HCT116 (cell line): ENCODE data around the gene CADPS. TPM values are rescaled to one million over a fixed set of nuclear protein-coding genes. Genes with fewer than 3 reads are reported as not detected.

ENCODE experiments used
- ATAC-seq: fragments of 200-7000 bp; cut with Tn5 transposase; 2 replicates; pipeline ENCODE4 v1.9.1; 2020; ENCODE audit warnings: mild to moderate bottlenecking, moderate library complexity
- BruUV-seq: library from RNA; stranded (reverse); fragments of 400-500 nt; replicated peaks from 2 replicates; lab custom pipeline; 2021; lab: Mats Ljungman, UMichigan
- CTCF ChIA-PET: fragments of 300-600 bp; sonication (Branson Sonifier 250); formaldehyde crosslinking; loops from one replicate; lab custom pipeline; 2021; ENCODE audit warnings: antibody characterized with exemption; lab: Charles Lee
- POLR2A ChIA-PET: fragments of 300-600, 350-600 bp; sonication (Branson Sonifier 250); formaldehyde crosslinking; loops from one replicate; lab custom pipeline; 2021; ENCODE audit warnings: antibody characterized with exemption; lab: Charles Lee
- RAD21 ChIA-PET, 2 experiments: fragments of 300-600 bp; sonication (Branson Sonifier 250); formaldehyde crosslinking; loops; one replicate each; lab custom pipeline; 2023; ENCODE audit warnings: low total read pairs in 2 of 2; ENCODE audit not compliant: uncharacterized antibody in 2 of 2, unreplicated experiment in 2 of 2, low non-redundant PET in 1 of 2; lab: Charles Lee
- DNase-seq: peaks from one replicate; pipeline ENCODE4 v3.0.0-alpha.2; 2010; ENCODE audit warnings: low read depth, low spot score
- H2AFZ ChIP-seq: fragments of 200-600 bp; shearing (Covaris generic), sonication (generic); 2 replicates; pipeline ENCODE4 v1.6.1; 2017; ENCODE audit warnings: low read depth, mixed run types, mixed read lengths, antibody characterized with exemption, low read length; ENCODE audit not compliant: poor library complexity, severe bottlenecking
- H3K27ac ChIP-seq: 2 replicates; pipeline ENCODE4 v1.5.1; 2012; ENCODE audit warnings: low read depth, low read length
- H3K27me3 ChIP-seq: fragments of 200-600 bp; sonication (generic); 2 replicates; pipeline ENCODE4 v1.6.1; 2016; ENCODE audit warnings: mixed run types, low read length, mixed read lengths; ENCODE audit not compliant: insufficient read depth
- H3K36me3 ChIP-seq, 2 experiments: fragments of 200-500 bp in 1 of 2; fragments of 200-600 bp in 1 of 2; sonication (Bioruptor generic) in 1 of 2; sonication (generic) in 1 of 2; 2 replicates each; pipeline versions ENCODE4 v1.5.1 to v1.6.1; 2014 to 2016; ENCODE audit warnings: low read length in 2 of 2, inconsistent platforms in 1 of 2, mixed read lengths in 1 of 2, mixed run types in 1 of 2; ENCODE audit not compliant: insufficient read depth in 2 of 2, control insufficient read depth in 1 of 2
- H3K4me1 ChIP-seq, 2 experiments: fragments of 200-600 bp in 1 of 2; sonication (generic) in 1 of 2; 2 replicates each; pipeline versions ENCODE4 v1.5.1 to v1.6.1; 2012 to 2017; ENCODE audit warnings: low read length in 2 of 2, inconsistent platforms in 1 of 2, mild to moderate bottlenecking in 1 of 2, mixed read lengths in 1 of 2, mixed run types in 1 of 2, moderate library complexity in 1 of 2; ENCODE audit not compliant: insufficient read depth in 2 of 2, control insufficient read depth in 1 of 2
- H3K4me2 ChIP-seq: fragments of 200-600 bp; sonication (generic); 2 replicates; pipeline ENCODE4 v1.6.1; 2017; ENCODE audit warnings: mixed run types, low read length, mixed read lengths
- H3K4me3 ChIP-seq, 2 experiments: fragments of 200-600 bp in 1 of 2; sonication (generic) in 1 of 2; replicated peaks in 1 of 2; 2 replicates each; pipeline ENCODE4 v1.5.1; 2011 to 2016; ENCODE audit warnings: low read length in 2 of 2, control low read depth in 1 of 2, low read depth in 1 of 2, mild to moderate bottlenecking in 1 of 2, mixed read lengths in 1 of 2, mixed run types in 1 of 2
- H3K79me2 ChIP-seq: fragments of 200-600 bp; sonication (generic); 2 replicates; pipeline ENCODE4 v1.6.1; 2017; ENCODE audit warnings: mild to moderate bottlenecking, mixed run types, low read length, moderate library complexity, mixed read lengths; ENCODE audit not compliant: insufficient read depth
- H3K9ac ChIP-seq: fragments of 200-600 bp; sonication (generic); 2 replicates; pipeline ENCODE4 v1.6.1; 2016; ENCODE audit warnings: low read length, mixed read lengths
- H3K9me2 ChIP-seq: fragments of 200-600 bp; sonication (generic), shearing (Covaris generic); 2 replicates; pipeline ENCODE4 v1.6.1; 2017; ENCODE audit warnings: mixed run types, mild to moderate bottlenecking, moderate library complexity; ENCODE audit not compliant: insufficient read depth
- H3K9me3 ChIP-seq, 2 experiments: fragments of 200-500 bp in 1 of 2; fragments of 200-600 bp in 1 of 2; sonication (Bioruptor generic) in 1 of 2; sonication (generic) in 1 of 2; 2 replicates each; pipeline ENCODE4 v1.6.1; 2014 to 2017; ENCODE audit warnings: low read length in 2 of 2, mixed read lengths in 2 of 2, inconsistent platforms in 1 of 2, low read depth in 1 of 2, mild to moderate bottlenecking in 1 of 2, mixed run types in 1 of 2, moderate library complexity in 1 of 2; ENCODE audit not compliant: control insufficient read depth in 1 of 2, insufficient read depth in 1 of 2
- H4K20me1 ChIP-seq: fragments of 200-600 bp; sonication (generic), shearing (Covaris generic); 2 replicates; pipeline ENCODE4 v1.6.1; 2017; ENCODE audit warnings: mixed run types, mild to moderate bottlenecking, moderate library complexity; ENCODE audit not compliant: insufficient read depth
- CEBPB ChIP-seq: IDR thresholded peaks from 2 replicates; pipeline ENCODE4 v1.6.1; 2012; ENCODE audit warnings: low read depth
- ELF1 ChIP-seq: IDR thresholded peaks from 2 replicates; pipeline ENCODE4 v1.6.1; 2012; ENCODE audit warnings: low read depth, borderline replicate concordance
- POLR2AphosphoS5 ChIP-seq: IDR thresholded peaks from 2 replicates; pipeline ENCODE4 v1.6.1; 2011; ENCODE audit warnings: mild to moderate bottlenecking, low read depth, low read length, moderate library complexity
- SIN3A ChIP-seq: IDR thresholded peaks from 2 replicates; pipeline ENCODE4 v1.6.1; 2012; ENCODE audit warnings: low read depth
- SP1 ChIP-seq: IDR thresholded peaks from 2 replicates; pipeline ENCODE4 v1.6.1; 2012; ENCODE audit warnings: low read depth
- SRF ChIP-seq: IDR thresholded peaks from 2 replicates; pipeline ENCODE4 v1.6.1; 2012; ENCODE audit warnings: low read depth
- TCF7L2 ChIP-seq: IDR thresholded peaks from 2 replicates; pipeline ENCODE4 v1.7.0; 2011; ENCODE audit warnings: borderline replicate concordance, inconsistent platforms; ENCODE audit not compliant: insufficient read depth, insufficient read length; ENCODE audit errors: extremely low read depth
- ZFX ChIP-seq: fragments of 450-650 bp; IDR thresholded peaks from 2 replicates; pipeline ENCODE4 v1.6.1; 2017
- ZNF274 ChIP-seq: fragments of 200-500 bp; sonication (Bioruptor generic); IDR thresholded peaks from 2 replicates; pipeline ENCODE4 v1.6.1; 2014; ENCODE audit warnings: mild to moderate bottlenecking, low read depth, low read length, inconsistent platforms
- intact Hi-C: fragments of 100-400 bp; cut with micrococcal nuclease; formaldehyde crosslinking; loops from 2 replicates; pipeline ENCODE4 v1.10.0; 2022
- total RNA-seq: library from RNA; stranded (reverse); gene quantifications from one replicate; pipeline ENCODE4 v1.2.1, GENCODE V29; 2021; ENCODE audit not compliant: unreplicated experiment
- TF ChIP-seq, protein P1 (sequence below), 3 experiments: fragments of 200-600 bp in 1 of 3; sonication (generic) in 1 of 3; IDR thresholded peaks in 2 of 3; conservative IDR thresholded peaks in 1 of 3; 2 replicates each; pipeline ENCODE4 v1.5.1; 2012 to 2017; ENCODE audit warnings: low read depth in 2 of 3, low read length in 2 of 3, antibody characterized with exemption in 1 of 3, borderline replicate concordance in 1 of 3, control low read depth in 1 of 3, mild to moderate bottlenecking in 1 of 3, mixed read lengths in 1 of 3, mixed run types in 1 of 3, moderate library complexity in 1 of 3; ENCODE audit not compliant: insufficient read depth in 1 of 3
- TF ChIP-seq, protein P2 (sequence below): IDR thresholded peaks from 2 replicates; pipeline ENCODE4 v1.6.1; 2011; ENCODE audit warnings: mild to moderate bottlenecking, low read length, moderate library complexity; ENCODE audit not compliant: insufficient replicate concordance; ENCODE audit errors: extremely low read depth
- TF ChIP-seq, protein P3 (sequence below): IDR thresholded peaks from 2 replicates; pipeline ENCODE4 v1.6.1; 2012

The CADPS gene
- total RNA-seq, 1 experiment from 2014 or later = not detected

DNA sequence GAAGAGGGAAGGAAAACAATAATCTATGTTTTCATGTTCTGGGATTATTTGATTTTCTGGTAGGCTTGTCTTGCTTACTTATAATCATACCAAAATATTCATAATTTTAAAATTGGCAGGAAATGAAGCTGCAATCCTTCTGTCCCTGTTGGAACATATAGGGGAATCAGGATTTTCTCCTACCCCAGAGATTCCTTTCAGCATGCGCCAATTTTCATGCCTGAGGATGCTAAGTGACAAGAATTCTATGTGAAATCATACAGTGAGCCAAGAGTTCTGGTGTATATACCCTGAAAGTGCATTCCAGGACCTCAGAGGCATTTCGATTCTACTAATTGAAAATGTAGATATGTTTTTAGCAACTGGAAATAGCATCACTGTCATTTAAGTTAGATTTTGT lies 9.9 kb upstream of the CADPS start:
- ChIA-PET POLR2A (no interaction called here), CTCF (no interaction called here), RAD21 (no interaction called here)
- Histone ChIP-seq H3K36me3 (no peaks in the 10 kb centered on the region), H3K9ac (no peak overlapping the region), H3K79me2 (no peaks in the 10 kb centered on the region), H3K27ac (no peak overlapping the region), H3K27me3 (no peaks in the 10 kb centered on the region), H3K4me3 (no peak overlapping the region), H2AFZ (no peak overlapping the region), H3K4me2 (no peak overlapping the region), H3K9me3 (no peaks in the 10 kb centered on the region), H4K20me1 (no peaks in the 10 kb centered on the region), H3K9me2 (no peaks in the 10 kb centered on the region), H3K4me1 (no peaks in the 10 kb centered on the region)
- no peak for DNase-seq
- intact Hi-C loops = no loop called here
- no peak for ATAC-seq
- BruUV-seq = no TSS peak
- TF ChIP-seq SRF (no peak), CEBPB (no peak), ZNF274 (no peak), ZFX (no peak), SIN3A (no peak), POLR2AphosphoS5 (no peak), ELF1 (no peak), TCF7L2 (no peak), SP1 (no peak)
- TF ChIP-seq, protein P1, sequence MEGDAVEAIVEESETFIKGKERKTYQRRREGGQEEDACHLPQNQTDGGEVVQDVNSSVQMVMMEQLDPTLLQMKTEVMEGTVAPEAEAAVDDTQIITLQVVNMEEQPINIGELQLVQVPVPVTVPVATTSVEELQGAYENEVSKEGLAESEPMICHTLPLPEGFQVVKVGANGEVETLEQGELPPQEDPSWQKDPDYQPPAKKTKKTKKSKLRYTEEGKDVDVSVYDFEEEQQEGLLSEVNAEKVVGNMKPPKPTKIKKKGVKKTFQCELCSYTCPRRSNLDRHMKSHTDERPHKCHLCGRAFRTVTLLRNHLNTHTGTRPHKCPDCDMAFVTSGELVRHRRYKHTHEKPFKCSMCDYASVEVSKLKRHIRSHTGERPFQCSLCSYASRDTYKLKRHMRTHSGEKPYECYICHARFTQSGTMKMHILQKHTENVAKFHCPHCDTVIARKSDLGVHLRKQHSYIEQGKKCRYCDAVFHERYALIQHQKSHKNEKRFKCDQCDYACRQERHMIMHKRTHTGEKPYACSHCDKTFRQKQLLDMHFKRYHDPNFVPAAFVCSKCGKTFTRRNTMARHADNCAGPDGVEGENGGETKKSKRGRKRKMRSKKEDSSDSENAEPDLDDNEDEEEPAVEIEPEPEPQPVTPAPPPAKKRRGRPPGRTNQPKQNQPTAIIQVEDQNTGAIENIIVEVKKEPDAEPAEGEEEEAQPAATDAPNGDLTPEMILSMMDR (IDR thresholded peaks at IDR 0.05 in 2 of 3, conservative IDR thresholded peaks at IDR 0.05 in 1 of 3; ENCODE audit: borderline replicate concordance in 1 of 3, insufficient read depth in 1 of 3, low read depth in 2 of 3, low read length in 2 of 3) = no peak
- TF ChIP-seq, protein P2, sequence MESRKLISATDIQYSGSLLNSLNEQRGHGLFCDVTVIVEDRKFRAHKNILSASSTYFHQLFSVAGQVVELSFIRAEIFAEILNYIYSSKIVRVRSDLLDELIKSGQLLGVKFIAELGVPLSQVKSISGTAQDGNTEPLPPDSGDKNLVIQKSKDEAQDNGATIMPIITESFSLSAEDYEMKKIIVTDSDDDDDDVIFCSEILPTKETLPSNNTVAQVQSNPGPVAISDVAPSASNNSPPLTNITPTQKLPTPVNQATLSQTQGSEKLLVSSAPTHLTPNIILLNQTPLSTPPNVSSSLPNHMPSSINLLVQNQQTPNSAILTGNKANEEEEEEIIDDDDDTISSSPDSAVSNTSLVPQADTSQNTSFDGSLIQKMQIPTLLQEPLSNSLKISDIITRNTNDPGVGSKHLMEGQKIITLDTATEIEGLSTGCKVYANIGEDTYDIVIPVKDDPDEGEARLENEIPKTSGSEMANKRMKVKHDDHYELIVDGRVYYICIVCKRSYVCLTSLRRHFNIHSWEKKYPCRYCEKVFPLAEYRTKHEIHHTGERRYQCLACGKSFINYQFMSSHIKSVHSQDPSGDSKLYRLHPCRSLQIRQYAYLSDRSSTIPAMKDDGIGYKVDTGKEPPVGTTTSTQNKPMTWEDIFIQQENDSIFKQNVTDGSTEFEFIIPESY = no peak
- TF ChIP-seq, protein P3, sequence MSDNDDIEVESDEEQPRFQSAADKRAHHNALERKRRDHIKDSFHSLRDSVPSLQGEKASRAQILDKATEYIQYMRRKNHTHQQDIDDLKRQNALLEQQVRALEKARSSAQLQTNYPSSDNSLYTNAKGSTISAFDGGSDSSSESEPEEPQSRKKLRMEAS = no peak
